GM21390 (cell line): ENCODE data around the gene UBE2O.
"Not testable (repeated sequence)": the region's sequence is repeated elsewhere in the genome, so short reads cannot be mapped to it uniquely, and the experiment has no call there.

Experiments used
- ATAC-seq: cut with Tn5 transposase; IDR thresholded peaks from one replicate; pipeline ENCODE4 v1.9.1; 2021; ENCODE audit not compliant: unreplicated experiment

Gene UBE2O

GRCh38 chr17:76356803-76357456, 96.0 kb downstream of the UBE2O start:
- ATAC-seq: no peak

GRCh38 chr17:76354747-76355310, 98.1 kb downstream of the UBE2O start:
- no peak for ATAC-seq

- ATAC-seq: no peak
Measured at GRCh38 chr17:76354317-76354729, 98.6 kb downstream of the UBE2O start.

- peak; percentile 77 for ATAC-seq
Measured at GRCh38 chr17:76353599-76354316, 99.2 kb downstream of the UBE2O start, which contains the start of gene PRPSAP1. PRPSAP1 (minus strand) TSS chr17:76353916; CDS start chr17:76353703, 213 bp downstream.

GRCh38 chr17:76353004-76353598, 99.9 kb downstream of the UBE2O start:
- peak; percentile 14 for ATAC-seq

- ATAC-seq: no peak
Measured at GRCh38 chr17:76351526-76352071, 101.4 kb downstream of the UBE2O start.

GRCh38 chr17:76350463-76350862, 102.5 kb downstream of the UBE2O start:
- no peak for ATAC-seq

GRCh38 chr17:76346936-76347335, 106.0 kb downstream of the UBE2O start:
- not testable (repeated sequence) for ATAC-seq

- no peak for ATAC-seq
Measured at GRCh38 chr17:76345377-76345974, 107.5 kb downstream of the UBE2O start.

GRCh38 chr17:76343106-76343505, 109.8 kb downstream of the UBE2O start:
- no peak for ATAC-seq

GRCh38 chr17:76341301-76341700, 111.7 kb downstream of the UBE2O start:
- ATAC-seq: no peak
